ENCODE results near the gene KANTR.

GRCh38 chrX:53089925-53090324 is 4.0 kb upstream of the KANTR start:
- TF ChIP-seq ZFX (IDR thresholded peaks at IDR 0.05) (no peak), EZH2 (IDR thresholded peaks at IDR 0.05) (no peak), SIN3A (IDR thresholded peaks at IDR 0.05; ENCODE audit: low read depth) (no peak), EZH2phosphoT487 (IDR thresholded peaks at IDR 0.05; ENCODE audit: borderline replicate concordance) (no peak), EGR1 (IDR thresholded peaks at IDR 0.05; ENCODE audit: low read depth) (no peak), POLR2A (IDR thresholded peaks at IDR 0.05; ENCODE audit: borderline replicate concordance, extremely low read depth, insufficient read depth, insufficient read length) (no peak), POLR2AphosphoS5 (IDR thresholded peaks at IDR 0.05; ENCODE audit: low read depth, low read length) (no peak)
- TF ChIP-seq, protein P1, sequence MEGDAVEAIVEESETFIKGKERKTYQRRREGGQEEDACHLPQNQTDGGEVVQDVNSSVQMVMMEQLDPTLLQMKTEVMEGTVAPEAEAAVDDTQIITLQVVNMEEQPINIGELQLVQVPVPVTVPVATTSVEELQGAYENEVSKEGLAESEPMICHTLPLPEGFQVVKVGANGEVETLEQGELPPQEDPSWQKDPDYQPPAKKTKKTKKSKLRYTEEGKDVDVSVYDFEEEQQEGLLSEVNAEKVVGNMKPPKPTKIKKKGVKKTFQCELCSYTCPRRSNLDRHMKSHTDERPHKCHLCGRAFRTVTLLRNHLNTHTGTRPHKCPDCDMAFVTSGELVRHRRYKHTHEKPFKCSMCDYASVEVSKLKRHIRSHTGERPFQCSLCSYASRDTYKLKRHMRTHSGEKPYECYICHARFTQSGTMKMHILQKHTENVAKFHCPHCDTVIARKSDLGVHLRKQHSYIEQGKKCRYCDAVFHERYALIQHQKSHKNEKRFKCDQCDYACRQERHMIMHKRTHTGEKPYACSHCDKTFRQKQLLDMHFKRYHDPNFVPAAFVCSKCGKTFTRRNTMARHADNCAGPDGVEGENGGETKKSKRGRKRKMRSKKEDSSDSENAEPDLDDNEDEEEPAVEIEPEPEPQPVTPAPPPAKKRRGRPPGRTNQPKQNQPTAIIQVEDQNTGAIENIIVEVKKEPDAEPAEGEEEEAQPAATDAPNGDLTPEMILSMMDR (IDR thresholded peaks at IDR 0.05 in 2 of 3, conservative IDR thresholded peaks at IDR 0.05 in 1 of 3; ENCODE audit: borderline replicate concordance in 1 of 3, insufficient read depth in 1 of 3, low read depth in 2 of 3, low read length in 2 of 3), result no peak
- TF ChIP-seq, protein P2, sequence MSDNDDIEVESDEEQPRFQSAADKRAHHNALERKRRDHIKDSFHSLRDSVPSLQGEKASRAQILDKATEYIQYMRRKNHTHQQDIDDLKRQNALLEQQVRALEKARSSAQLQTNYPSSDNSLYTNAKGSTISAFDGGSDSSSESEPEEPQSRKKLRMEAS (IDR thresholded peaks at IDR 0.05), result no peak
